ENCODE measurements around the gene NEFH. TPM values are rescaled to one million over a fixed set of nuclear protein-coding genes. Genes with fewer than 3 reads are reported as not detected.

The NEFH gene, protein sequence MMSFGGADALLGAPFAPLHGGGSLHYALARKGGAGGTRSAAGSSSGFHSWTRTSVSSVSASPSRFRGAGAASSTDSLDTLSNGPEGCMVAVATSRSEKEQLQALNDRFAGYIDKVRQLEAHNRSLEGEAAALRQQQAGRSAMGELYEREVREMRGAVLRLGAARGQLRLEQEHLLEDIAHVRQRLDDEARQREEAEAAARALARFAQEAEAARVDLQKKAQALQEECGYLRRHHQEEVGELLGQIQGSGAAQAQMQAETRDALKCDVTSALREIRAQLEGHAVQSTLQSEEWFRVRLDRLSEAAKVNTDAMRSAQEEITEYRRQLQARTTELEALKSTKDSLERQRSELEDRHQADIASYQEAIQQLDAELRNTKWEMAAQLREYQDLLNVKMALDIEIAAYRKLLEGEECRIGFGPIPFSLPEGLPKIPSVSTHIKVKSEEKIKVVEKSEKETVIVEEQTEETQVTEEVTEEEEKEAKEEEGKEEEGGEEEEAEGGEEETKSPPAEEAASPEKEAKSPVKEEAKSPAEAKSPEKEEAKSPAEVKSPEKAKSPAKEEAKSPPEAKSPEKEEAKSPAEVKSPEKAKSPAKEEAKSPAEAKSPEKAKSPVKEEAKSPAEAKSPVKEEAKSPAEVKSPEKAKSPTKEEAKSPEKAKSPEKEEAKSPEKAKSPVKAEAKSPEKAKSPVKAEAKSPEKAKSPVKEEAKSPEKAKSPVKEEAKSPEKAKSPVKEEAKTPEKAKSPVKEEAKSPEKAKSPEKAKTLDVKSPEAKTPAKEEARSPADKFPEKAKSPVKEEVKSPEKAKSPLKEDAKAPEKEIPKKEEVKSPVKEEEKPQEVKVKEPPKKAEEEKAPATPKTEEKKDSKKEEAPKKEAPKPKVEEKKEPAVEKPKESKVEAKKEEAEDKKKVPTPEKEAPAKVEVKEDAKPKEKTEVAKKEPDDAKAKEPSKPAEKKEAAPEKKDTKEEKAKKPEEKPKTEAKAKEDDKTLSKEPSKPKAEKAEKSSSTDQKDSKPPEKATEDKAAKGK
- total RNA-seq (0.60 TPM), polyA plus RNA-seq (ENCODE audit: insufficient read depth, low read depth, low replicate concordance) (1.7 TPM)
- long read RNA-seq, donor 1 = 0 reads
- long read RNA-seq, donor 2 = 0 reads
- long read RNA-seq, donor 3, partial matches to known transcripts = 0 of 2 reads
- long read RNA-seq, donor 3, other reads (novel, unspliced or antisense) = 0 of 2 reads
- long read RNA-seq, donor 4, partial matches to known transcripts = 0 of 3 reads
- long read RNA-seq, donor 4, other reads (novel, unspliced or antisense) = 0 of 3 reads
- long read RNA-seq, donor 5 = 0 reads
- long read RNA-seq, donor 6, transcript NEFH-201 (4 exons, 3,783 nt) = major isoform, 6 of 6 reads
- long read RNA-seq, donor 6, partial matches to known transcripts = 0 of 6 reads
- long read RNA-seq, donor 6, other reads (novel, unspliced or antisense) = 0 of 6 reads
- long read RNA-seq, donor 7, partial matches to known transcripts = 0 of 1 reads
- long read RNA-seq, donor 7, other reads (novel, unspliced or antisense) = 1 of 1 reads
- long read RNA-seq, donor 8 = 0 reads
- long read RNA-seq, donor 9 = 0 reads
- long read RNA-seq, donor 10, partial matches to known transcripts = 0 of 1 reads
- long read RNA-seq, donor 10, other reads (novel, unspliced or antisense) = 0 of 1 reads

DNA sequence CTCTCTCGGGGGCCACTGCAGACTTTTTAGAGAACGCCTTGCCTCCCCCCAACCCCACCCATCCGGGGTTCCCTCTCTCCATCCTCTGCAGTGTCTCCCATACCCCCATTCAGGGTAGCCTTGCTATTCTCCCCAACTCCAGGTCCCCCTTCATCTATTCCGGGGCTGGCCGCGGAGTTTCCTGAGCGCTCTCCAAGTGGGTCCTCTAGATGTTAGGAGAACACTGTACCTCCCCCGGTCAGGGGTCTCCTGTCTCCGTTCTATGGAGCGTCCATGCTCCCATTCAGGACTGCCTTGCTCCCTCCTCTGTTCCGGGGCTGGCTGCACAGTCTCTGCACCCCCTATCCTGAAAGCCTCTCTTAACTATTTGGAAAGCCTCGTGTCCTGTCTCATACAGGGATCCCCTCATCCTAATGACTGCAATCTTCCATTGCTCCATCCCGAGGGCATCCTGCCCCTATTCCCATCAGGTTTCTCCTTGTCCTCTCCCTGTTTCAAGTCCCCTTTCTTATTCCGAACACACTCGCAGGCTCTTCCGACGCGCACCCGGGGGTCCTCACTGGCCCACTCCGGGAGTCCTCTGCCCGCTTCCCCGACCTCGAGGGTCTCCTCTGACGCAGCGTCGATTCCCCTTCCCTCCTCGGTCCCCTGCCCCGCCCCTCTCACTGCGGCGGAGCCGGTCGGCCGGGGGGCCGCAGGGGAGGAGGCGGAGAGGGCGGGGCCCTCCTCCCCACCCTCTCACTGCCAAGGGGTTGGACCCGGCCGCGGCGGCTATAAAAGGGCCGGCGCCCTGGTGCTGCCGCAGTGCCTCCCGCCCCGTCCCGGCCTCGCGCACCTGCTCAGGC is at the start of gene NEFH:
NEFH (plus strand) TSS at position 802 of the 845 bp plus-strand sequence. CDS start 45 bp downstream, outside the sequence.
- peaks cover 4% of the 10 kb centered on the region for H3K27me3 ChIP-seq (ENCODE audit: control insufficient read depth, insufficient read depth, low read length)

DNA sequence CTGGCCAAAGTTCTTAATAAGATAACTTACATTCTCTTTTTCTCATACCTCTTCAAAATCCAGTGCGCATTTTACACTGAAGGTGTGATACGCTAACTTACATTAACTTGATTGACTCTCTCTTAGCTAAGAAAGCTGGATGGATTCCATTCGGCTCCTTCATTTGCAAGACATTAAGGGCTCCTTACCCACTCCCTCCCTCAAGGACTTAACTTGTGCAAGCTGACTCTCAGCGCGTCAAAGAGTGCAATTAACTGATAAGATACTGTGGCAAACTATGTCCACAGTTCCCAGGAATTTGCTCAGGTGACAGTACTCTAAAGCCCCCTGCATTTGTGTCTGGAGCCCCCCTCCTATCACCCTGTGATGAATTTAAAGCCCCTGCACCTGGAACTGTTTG is 48.0 kb upstream of the NEFH start:
- Histone ChIP-seq H3K27ac (ENCODE audit: low read depth in 2 of 2, low read length in 2 of 2) (no peak overlapping the region), H3K4me3 (ENCODE audit: low read length in 3 of 3) (no peak overlapping the region), H3K27me3 (ENCODE audit: control insufficient read depth, insufficient read depth, low read length) (no peaks in the 10 kb centered on the region), H3K9ac (ENCODE audit: low read length in 3 of 3) (no peak overlapping the region), H3K9me3 (ENCODE audit: control insufficient read depth in 2 of 3, insufficient read depth in 1 of 3, low read length in 3 of 3) (no peaks in the 10 kb centered on the region), H3K4me1 (ENCODE audit: control insufficient read depth in 2 of 3, insufficient read depth in 2 of 3, low read depth in 1 of 3, low read length in 3 of 3) (no peaks in the 10 kb centered on the region), H3K36me3 (ENCODE audit: control insufficient read depth in 2 of 3, insufficient read depth in 3 of 3, low read length in 3 of 3) (no peaks in the 10 kb centered on the region)
- intact Hi-C loops (cut with DNase I) = no loop called here
- FAIRE-seq = no peak
- DNase-seq = no peak
- no peak for TF ChIP-seq CTCF (IDR thresholded peaks at IDR 0.05; ENCODE audit: borderline replicate concordance, extremely low read depth, insufficient read depth)

More for the DNA sequence above, at the start of gene NEFH:
- no peak within 1 kb of the TSS for H3K9ac ChIP-seq (ENCODE audit: low read length in 3 of 3)
- DNase-seq (peak in 1 of 5 donors; percentile 51), FAIRE-seq (no peak)
- peaks cover 0 to 12% (median 0%) of the 10 kb centered on the region in 3 donors for H3K4me1 ChIP-seq (ENCODE audit: control insufficient read depth in 2 of 3, insufficient read depth in 2 of 3, low read depth in 1 of 3, low read length in 3 of 3)
- H3K27ac ChIP-seq (ENCODE audit: low read depth in 2 of 2, low read length in 2 of 2) = no peak within 1 kb of the TSS
- TF ChIP-seq CTCF (IDR thresholded peaks at IDR 0.05; ENCODE audit: borderline replicate concordance, extremely low read depth, insufficient read depth) = no peak
- H3K36me3 ChIP-seq (ENCODE audit: control insufficient read depth in 2 of 3, insufficient read depth in 3 of 3, low read length in 3 of 3) = no peaks in the 10 kb centered on the region
- H3K4me3 ChIP-seq (ENCODE audit: low read length in 3 of 3) = peak within 1 kb of the TSS in 1 of 3 donors; percentile 5
- H3K9me3 ChIP-seq (ENCODE audit: control insufficient read depth in 2 of 3, insufficient read depth in 1 of 3, low read length in 3 of 3) = no peaks in the 10 kb centered on the region
- intact Hi-C loops (cut with DNase I) = no loop called here
